Measurements from ENCODE around the gene KLK13. TPM values are rescaled to one million over a fixed set of nuclear protein-coding genes. Genes with fewer than 3 reads are reported as not detected.
A peak's percentile ranks its signal among the peaks of the same experiment; 100 is the strongest.

Gene KLK13
- total RNA-seq, 2 experiments from 2014 or later: not detected

DNA sequence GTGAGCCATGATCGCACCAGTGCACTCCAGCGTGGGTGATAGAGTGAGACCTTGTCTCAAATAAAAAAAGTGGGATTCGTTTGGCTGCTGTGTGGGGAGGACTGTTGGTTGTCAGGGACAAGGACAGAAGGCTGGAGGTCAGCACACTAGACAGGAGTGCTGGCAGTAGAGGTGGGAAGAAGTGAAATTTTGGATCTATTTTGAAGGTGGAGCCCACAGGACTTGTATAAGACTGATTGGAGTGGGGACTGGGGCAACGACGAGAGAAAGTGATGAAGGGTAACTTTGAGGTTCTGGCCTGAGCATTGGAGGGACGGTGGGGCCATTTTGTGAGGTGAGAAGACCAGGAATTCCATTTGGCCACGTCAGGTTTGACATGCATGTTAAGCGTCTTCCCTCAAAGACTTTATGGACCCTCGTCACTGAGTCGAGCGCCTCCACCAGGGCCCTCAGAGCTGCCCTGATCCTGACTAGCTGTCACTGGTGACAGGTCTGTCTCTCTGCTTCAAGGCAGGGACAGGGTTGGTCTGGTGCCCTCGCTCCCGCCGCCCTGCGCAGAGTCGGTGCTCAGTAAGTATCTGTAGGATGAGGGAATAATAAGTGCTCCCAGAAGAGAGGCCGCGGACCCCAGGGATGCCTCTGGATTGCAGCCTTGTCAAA lies 42.6 kb upstream of the KLK13 start:
- POLR2A ChIA-PET: interaction anchor here (1.1 kb wide), 1 partner anchor 25 kb away, joined by 12 read pairs; no protein-coding TSS in a partner anchor
- CTCF ChIA-PET: interaction anchor here (1.1 kb wide), 1 partner anchor 13 kb away, joined by 3 read pairs; no protein-coding TSS in a partner anchor
- peak overlapping the region; percentile 91 for H3K27ac Mint-ChIP-seq
- Histone ChIP-seq H3K4me3 (ENCODE audit: low read length) (peak overlapping the region; percentile 83), H3K27me3 (ENCODE audit: control insufficient read depth in 1 of 2, insufficient read depth in 2 of 2, low read length in 2 of 2) (no peaks in the 10 kb centered on the region), H3K9me3 (ENCODE audit: control insufficient read depth in 1 of 2, insufficient read depth in 1 of 2, low read length in 2 of 2) (no peaks in the 10 kb centered on the region), H3K36me3 (ENCODE audit: insufficient read depth, low read length) (peaks cover 8% of the 10 kb centered on the region), H3K27ac (ENCODE audit: low read depth in 1 of 2, low read length in 2 of 2) (peak overlapping the region in 1 of 2 donors; percentile 51), H3K4me1 (ENCODE audit: insufficient read depth, low read length) (peaks cover 30% of the 10 kb centered on the region)
- peaks cover 37% of the 10 kb centered on the region for H3K36me3 Mint-ChIP-seq (ENCODE audit: low read depth)
- H3K4me3 Mint-ChIP-seq: peak overlapping the region; percentile 95
- H3K27me3 Mint-ChIP-seq: no peaks in the 10 kb centered on the region
- H3K9me3 Mint-ChIP-seq: no peaks in the 10 kb centered on the region
- TF ChIP-seq, protein P1, sequence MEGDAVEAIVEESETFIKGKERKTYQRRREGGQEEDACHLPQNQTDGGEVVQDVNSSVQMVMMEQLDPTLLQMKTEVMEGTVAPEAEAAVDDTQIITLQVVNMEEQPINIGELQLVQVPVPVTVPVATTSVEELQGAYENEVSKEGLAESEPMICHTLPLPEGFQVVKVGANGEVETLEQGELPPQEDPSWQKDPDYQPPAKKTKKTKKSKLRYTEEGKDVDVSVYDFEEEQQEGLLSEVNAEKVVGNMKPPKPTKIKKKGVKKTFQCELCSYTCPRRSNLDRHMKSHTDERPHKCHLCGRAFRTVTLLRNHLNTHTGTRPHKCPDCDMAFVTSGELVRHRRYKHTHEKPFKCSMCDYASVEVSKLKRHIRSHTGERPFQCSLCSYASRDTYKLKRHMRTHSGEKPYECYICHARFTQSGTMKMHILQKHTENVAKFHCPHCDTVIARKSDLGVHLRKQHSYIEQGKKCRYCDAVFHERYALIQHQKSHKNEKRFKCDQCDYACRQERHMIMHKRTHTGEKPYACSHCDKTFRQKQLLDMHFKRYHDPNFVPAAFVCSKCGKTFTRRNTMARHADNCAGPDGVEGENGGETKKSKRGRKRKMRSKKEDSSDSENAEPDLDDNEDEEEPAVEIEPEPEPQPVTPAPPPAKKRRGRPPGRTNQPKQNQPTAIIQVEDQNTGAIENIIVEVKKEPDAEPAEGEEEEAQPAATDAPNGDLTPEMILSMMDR (IDR thresholded peaks at IDR 0.05): no peak
- no peak for ATAC-seq (ENCODE audit: poor library complexity)
- intact Hi-C loops (cut with DNase I, micrococcal nuclease): loop anchor here (1.0 to 10.0 kb wide), 6 partner anchors 303 to 1083 kb away; partner anchors contain the start of genes ASPDH (in 1 of the 2), JOSD2 (in 1 of the 2), VRK3 (in 1 of the 2) and ZNF473 (in 1 of the 2)
- H3K4me1 Mint-ChIP-seq (ENCODE audit: low read depth): peaks cover 45% of the 10 kb centered on the region
- peak in 1 of 14 experiments; percentile 8 for DNase-seq

DNA sequence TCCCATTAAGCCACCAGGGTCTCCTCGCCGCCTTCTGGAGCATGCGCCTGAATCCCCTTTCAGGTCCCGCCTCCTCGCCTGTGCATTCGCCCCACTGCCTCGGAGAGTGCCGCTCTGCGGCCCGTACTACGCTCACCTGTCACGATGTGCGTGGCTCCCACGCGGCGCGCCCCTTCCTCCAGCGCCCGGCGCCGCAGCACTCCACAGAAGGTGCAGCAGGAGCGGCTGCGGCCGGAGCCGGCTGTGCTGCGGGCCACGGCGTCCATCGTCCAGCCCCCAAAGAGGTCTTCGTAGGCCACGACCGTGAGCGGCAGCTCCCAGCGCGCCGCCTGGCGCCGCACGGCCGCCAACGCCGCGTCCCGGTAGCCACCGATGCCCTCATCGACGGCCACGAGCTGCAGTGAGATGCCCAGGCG lies 39.0 kb upstream of the KLK13 start:
- no peaks in the 10 kb centered on the region for H3K27me3 ChIP-seq (ENCODE audit: control insufficient read depth in 1 of 2, insufficient read depth in 2 of 2, low read length in 2 of 2)
- H3K4me1 ChIP-seq (ENCODE audit: insufficient read depth, low read length): peaks cover 34% of the 10 kb centered on the region
- no peak for DNase-seq
- no peak overlapping the region for H3K27ac ChIP-seq (ENCODE audit: low read depth in 1 of 2, low read length in 2 of 2)
- Mint-ChIP-seq H3K4me1 (ENCODE audit: low read depth) (peaks cover 59% of the 10 kb centered on the region), H3K36me3 (ENCODE audit: low read depth) (peaks cover 64% of the 10 kb centered on the region), H3K27me3 (no peaks in the 10 kb centered on the region), H3K27ac (no peak overlapping the region), H3K9me3 (no peaks in the 10 kb centered on the region), H3K4me3 (no peak overlapping the region)
- POLR2A ChIA-PET: no interaction called here
- peaks cover 33% of the 10 kb centered on the region for H3K36me3 ChIP-seq (ENCODE audit: insufficient read depth, low read length)
- H3K4me3 ChIP-seq (ENCODE audit: low read length): no peak overlapping the region
- ATAC-seq (ENCODE audit: poor library complexity): no peak
- CTCF ChIA-PET: no interaction called here
- no peaks in the 10 kb centered on the region for H3K9me3 ChIP-seq (ENCODE audit: control insufficient read depth in 1 of 2, insufficient read depth in 1 of 2, low read length in 2 of 2)
- intact Hi-C loops (cut with DNase I, micrococcal nuclease): loop anchor here in 1 of 2 experiments (10.0 kb wide), 2 partner anchors 601 to 1079 kb away; partner anchors contain the start of genes VRK3 and ZNF473
- TF ChIP-seq, protein P1 (IDR thresholded peaks at IDR 0.05): no peak

DNA sequence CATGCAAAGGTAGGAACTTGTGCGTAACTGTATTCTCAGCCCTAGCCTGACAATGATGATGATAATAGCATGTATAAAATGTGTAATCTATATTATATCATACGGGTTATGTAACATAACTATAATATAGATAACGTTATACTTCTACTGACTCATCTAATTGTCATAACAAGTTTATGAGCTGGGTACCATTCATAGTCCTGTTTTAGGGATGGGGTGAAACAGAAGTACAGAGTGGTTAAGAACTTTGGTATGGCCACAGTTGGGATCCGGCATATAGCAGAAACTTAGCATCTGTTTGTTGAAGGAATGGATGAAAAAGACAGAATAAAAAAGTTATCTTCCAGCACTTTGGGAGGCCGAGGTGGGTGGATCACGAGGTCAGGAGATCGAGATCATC lies 38.1 kb upstream of the KLK13 start:
- no peak overlapping the region for H3K4me3 ChIP-seq (ENCODE audit: low read length)
- Mint-ChIP-seq H3K27me3 (no peaks in the 10 kb centered on the region), H3K4me3 (no peak overlapping the region), H3K4me1 (ENCODE audit: low read depth) (peaks cover 49% of the 10 kb centered on the region), H3K27ac (no peak overlapping the region), H3K36me3 (ENCODE audit: low read depth) (peaks cover 57% of the 10 kb centered on the region), H3K9me3 (no peaks in the 10 kb centered on the region)
- no peaks in the 10 kb centered on the region for H3K27me3 ChIP-seq (ENCODE audit: control insufficient read depth in 1 of 2, insufficient read depth in 2 of 2, low read length in 2 of 2)
- H3K4me1 ChIP-seq (ENCODE audit: insufficient read depth, low read length): peaks cover 31% of the 10 kb centered on the region
- no peak overlapping the region for H3K27ac ChIP-seq (ENCODE audit: low read depth in 1 of 2, low read length in 2 of 2)
- TF ChIP-seq, protein P1 (IDR thresholded peaks at IDR 0.05): no peak
- DNase-seq (no peak), ATAC-seq (ENCODE audit: poor library complexity) (no peak)
- intact Hi-C loops (cut with DNase I, micrococcal nuclease): loop anchor here in 1 of 2 experiments (10.0 kb wide), 2 partner anchors 602 to 1078 kb away; partner anchors contain the start of genes VRK3 and ZNF473
- CTCF ChIA-PET: no interaction called here
- POLR2A ChIA-PET: no interaction called here
- peaks cover 36% of the 10 kb centered on the region for H3K36me3 ChIP-seq (ENCODE audit: insufficient read depth, low read length)
- H3K9me3 ChIP-seq (ENCODE audit: control insufficient read depth in 1 of 2, insufficient read depth in 1 of 2, low read length in 2 of 2): no peaks in the 10 kb centered on the region

Data from CD4-positive, alpha-beta T cell (primary cell).